Activated naive CD8-positive, alpha-beta T cell treated with anti-CD3 and anti-CD28 coated beads, Interleukin-2, amount 50 U/mL, for 16 hours (primary cell): ENCODE data around the gene SPRYD4.
"Not testable (repeated sequence)": the region's sequence is repeated elsewhere in the genome, so short reads cannot be mapped to it uniquely, and the experiment has no call there.

Source experiments
- DNase-seq: peaks from one replicate; pipeline ENCODE4 v3.0.0-alpha.2; 2020; ENCODE audit warnings: low read depth, low spot score

Gene SPRYD4

GRCh38 chr12:56476972-56477432 is 8.6 kb downstream of the SPRYD4 start:
- DNase-seq = no peak

GRCh38 chr12:56477521-56478225 is 9.3 kb downstream of the SPRYD4 start:
- DNase-seq = no peak

GRCh38 chr12:56479625-56480024 is 11.2 kb downstream of the SPRYD4 start:
- no peak for DNase-seq

GRCh38 chr12:56484566-56484965 is 16.2 kb downstream of the SPRYD4 start:
- DNase-seq = no peak

GRCh38 chr12:56486694-56487093 is 18.3 kb downstream of the SPRYD4 start:
- DNase-seq = no peak

- no peak for DNase-seq
These were observed 19.2 kb downstream of the SPRYD4 start for GRCh38 chr12:56487448-56488040.

- DNase-seq = peak; percentile 39
These were observed 19.9 kb downstream of the SPRYD4 start, which contains the start of gene GLS2 for GRCh38 chr12:56488041-56488955. Gene GLS2, minus strand, starts transcription at chr12:56488161. Its CDS starts 43 bp downstream, at chr12:56488118.

- DNase-seq = no peak
These were observed 22.0 kb downstream of the SPRYD4 start for GRCh38 chr12:56490360-56490759.

- DNase-seq = not testable (repeated sequence)
These were observed 25.2 kb downstream of the SPRYD4 start for GRCh38 chr12:56493409-56494105.

- not testable (repeated sequence) for DNase-seq
These were observed 25.7 kb downstream of the SPRYD4 start for GRCh38 chr12:56494106-56494415.

- DNase-seq = not testable (repeated sequence)
These were observed 26.1 kb downstream of the SPRYD4 start for GRCh38 chr12:56494481-56494880.

GRCh38 chr12:56496704-56497103 is 28.3 kb downstream of the SPRYD4 start:
- not testable (repeated sequence) for DNase-seq

- not testable (repeated sequence) for DNase-seq
These were observed 29.9 kb downstream of the SPRYD4 start for GRCh38 chr12:56498126-56498902.

GRCh38 chr12:56499452-56499851 is 31.1 kb downstream of the SPRYD4 start:
- not testable (repeated sequence) for DNase-seq

GRCh38 chr12:56499879-56500278 is 31.5 kb downstream of the SPRYD4 start:
- DNase-seq = not testable (repeated sequence)

- no peak for DNase-seq
These were observed 42.4 kb downstream of the SPRYD4 start for GRCh38 chr12:56510786-56511185.

- not testable (repeated sequence) for DNase-seq
These were observed 45.6 kb downstream of the SPRYD4 start for GRCh38 chr12:56514014-56514318.

- DNase-seq = no peak
These were observed 49.5 kb downstream of the SPRYD4 start for GRCh38 chr12:56517854-56518253.

- DNase-seq = no peak
These were observed 50.2 kb downstream of the SPRYD4 start for GRCh38 chr12:56518570-56518969.

GRCh38 chr12:56520048-56520447 is 51.7 kb downstream of the SPRYD4 start:
- DNase-seq = no peak

GRCh38 chr12:56520506-56520905 is 52.1 kb downstream of the SPRYD4 start:
- DNase-seq = no peak
